Measurements from ENCODE around the gene CHST11.

Gene CHST11

DNA sequence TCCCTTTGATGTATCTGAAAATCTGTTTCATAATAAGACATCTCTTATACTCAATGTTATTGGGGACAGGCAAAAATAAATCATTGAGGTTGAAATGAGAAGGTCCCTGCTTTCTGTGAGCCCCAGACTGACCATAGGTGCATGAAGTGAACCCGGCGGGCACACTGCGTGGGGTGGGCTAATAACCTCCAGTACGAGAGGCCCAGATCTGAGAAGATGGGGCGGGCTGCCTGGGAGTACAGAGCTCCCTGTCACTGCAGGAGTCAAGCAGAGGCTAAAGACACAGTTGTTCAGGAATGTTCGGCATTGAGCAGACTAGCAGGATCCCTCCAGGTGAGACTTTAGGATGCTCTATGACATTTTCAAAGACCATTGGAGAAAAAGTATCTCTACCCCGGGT, 244.6 kb downstream of the CHST11 start:
- no peak for DNase-seq (ENCODE audit: low read depth)

DNA sequence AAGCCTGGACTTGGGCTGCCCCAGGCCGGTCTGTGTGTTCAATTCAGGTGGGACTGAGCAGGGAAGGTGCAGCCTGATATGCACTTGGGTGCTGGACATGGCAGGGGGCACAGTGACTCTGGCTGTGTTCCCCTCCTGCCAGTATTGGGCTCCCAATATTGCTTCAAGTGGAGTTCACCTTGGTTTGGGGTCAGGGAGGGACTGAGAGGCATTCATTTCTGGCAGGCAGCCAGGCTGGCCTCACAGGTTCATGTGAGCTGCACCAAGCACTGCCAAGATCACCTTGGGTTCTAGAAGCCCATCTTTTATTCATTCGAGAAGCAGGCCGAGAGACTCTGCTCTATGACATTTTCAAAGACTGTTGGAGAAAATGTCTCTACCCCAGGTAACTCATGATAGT, 245.0 kb downstream of the CHST11 start:
- no peak for DNase-seq (ENCODE audit: low read depth)

DNA sequence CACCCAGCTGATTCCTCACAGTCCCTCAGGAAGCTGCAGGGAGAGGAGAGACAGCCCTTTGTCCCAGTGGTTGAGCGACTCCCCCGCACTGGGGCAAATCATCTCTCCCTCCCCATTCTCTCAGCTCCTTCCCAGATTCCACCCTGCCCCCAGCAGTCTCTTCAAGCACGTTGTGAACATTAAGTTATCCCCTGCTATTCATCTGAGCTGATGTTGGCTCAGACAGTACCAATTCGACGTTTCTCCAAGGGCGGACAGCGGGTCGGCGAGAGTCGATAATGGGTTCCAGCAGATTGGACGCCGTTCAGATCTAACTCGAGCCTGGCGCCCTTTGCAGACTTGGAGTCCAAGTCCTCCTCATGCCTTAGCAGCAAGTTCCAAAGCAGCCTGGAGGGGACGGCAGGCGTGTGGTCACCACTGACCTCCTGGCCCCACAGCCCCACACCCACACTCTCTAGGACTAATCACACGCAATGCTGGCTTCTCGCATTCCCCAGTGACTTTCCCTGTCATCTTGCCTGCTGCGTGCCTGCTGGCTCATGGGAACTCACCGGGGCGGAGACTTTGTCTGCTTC, 245.9 kb downstream of the CHST11 start:
- DNase-seq (ENCODE audit: low read depth) = no peak

DNA sequence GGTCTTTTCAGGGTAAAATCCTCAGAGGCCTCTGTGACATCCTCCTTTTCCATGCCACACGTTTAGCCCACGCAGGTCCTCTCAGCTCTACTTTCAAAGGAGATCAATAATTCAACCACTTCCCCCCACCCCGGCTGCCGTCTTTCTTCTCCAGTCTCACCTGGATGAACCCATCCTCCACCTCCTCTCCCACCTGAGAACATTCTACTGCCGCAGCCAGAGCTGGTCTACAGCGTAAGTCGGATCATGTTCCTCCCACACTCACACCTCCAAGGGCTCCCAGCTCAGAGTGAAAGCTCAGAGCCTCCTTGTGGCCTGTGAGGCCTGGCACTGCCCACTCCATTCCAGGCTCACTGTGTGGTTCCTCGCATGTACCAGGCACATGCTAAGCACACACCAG, 246.6 kb downstream of the CHST11 start:
- no peak for DNase-seq (ENCODE audit: low read depth)

DNA sequence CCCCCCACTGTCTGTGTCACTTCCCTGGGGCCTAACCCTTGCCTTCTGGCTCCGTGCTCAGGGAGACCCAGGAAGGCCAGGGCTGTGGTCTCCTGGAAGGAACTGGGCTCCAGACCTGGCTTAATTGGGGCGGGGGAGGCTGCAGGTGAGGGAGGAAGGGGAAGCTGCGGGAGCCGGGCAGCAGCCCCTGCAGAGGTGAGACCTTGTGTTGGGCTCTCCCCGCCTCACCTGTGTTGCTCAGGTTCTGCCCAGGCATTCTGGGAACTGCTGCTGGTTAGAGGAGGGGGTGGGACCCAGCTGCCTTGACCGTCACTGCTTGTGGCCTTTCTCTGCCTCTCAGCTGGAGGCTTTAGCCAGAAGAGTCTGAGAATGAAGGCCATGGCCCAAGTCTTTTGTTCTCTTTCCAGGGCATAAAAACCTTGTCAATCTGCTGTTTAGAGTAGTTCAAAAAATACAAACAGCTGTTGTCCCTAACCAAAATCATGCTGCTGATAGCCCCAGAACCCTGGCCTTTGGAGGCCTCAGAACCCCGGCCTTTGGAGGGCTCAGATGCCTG, 247.6 kb downstream of the CHST11 start:
- no peak for DNase-seq (ENCODE audit: low read depth)

DNA sequence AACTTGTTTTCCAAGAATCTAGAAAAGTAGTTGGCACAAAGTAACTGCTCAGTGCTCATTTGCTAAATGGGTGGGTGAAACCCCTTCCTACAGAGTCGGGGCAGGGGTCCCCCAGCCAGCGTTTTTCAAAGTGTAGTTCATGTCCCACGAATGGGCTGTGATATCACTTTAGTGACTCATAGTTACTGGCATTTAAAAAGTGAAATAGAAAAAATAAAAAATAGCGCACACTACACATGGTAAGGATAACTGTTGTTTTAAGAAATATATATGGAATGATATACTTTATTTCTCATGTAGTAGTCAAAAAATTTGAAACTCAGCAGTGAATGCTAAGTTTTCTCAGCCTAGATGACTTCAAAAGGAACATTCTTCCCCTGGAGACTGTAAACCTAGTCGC, 250.4 kb downstream of the CHST11 start:
- DNase-seq (ENCODE audit: low read depth) = no peak

DNA sequence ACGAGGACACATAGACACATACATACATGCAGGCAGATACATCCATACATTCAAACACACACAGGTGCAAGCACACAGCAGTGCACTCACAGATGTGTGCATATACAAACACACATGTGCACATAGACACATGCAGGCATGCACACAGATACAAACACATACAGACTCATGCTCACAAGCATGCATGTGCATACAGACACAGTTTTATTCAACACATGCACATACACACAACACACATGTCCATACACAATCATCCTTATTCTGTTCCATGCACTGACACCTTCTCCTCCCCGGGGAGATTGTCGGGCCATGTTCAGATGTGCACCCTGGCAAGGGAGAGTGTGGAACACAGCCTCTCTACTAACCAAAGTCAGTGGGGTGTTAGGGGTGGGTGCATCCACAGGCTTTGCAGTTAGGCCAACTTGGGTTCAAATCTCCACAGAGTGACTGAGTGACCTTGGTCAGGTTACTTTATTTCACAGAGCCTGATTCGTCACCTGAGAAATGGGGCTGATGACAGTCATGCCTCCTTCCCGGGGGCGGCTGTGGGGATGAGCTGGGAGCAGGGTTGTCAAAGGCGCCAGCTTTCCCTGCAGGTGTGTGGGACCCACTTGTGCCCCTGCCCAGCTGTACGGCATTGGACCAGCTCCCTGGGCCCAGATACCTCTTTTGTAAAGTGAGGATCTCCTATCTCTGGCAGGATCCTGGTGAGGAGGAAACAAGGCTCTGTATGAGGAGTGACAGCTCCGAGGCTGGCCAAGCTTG, 251.2 kb downstream of the CHST11 start:
- no peak for DNase-seq (ENCODE audit: low read depth)

DNA sequence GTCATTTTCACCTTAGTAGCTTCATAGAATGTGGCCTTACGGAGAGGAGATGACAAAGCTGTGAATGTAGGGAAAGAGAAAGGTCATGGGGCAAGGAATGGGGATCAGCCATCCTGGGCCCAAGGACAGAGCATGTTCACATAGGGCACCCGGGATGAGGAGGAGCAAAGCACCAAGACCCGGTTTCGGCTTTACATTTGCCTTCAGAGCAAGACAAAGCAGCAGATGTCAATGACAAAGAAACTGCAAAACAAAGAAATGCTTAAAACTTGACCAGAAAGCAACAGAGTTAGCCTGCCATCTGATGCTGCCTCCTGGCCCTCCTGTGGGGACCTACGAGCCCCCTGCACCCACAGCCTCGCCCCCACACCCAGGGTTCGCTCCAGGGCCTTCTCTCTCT, 252.1 kb downstream of the CHST11 start:
- no peak for DNase-seq (ENCODE audit: low read depth)

DNA sequence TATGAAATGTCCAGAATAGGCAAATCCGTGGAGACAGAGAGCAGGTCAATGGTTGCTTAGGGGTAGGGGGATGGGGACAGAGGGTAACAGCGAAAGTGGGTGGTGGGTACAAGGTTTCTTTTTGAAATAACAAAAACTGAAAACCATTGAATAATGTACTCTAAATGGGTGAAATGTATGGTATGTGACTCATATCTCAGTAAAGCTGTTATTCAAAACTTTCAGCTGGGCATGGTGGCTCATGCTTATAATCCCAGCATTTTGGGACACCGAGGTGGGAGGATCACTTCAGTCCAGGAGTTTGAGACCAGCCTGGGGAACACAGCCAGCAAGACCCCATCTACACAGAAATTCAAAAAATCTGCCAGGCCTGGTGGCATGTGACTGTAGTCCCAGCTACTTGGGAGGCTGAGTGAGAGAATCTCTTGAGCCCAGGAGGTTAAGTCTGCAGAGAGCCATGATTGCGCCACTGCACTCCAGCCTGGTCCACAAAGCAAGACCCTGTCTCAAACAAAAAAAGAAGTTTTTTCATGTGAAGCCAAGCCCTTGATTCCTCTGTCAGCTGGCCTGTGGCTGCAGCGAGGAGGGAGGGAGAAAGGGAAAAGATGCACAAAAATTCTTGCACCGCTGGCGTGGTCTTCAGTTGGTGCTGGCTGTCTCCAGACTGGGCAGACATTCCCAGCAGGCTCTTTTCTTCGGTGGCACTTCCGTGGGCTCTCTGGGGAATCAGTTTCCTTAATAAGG, 253.1 kb downstream of the CHST11 start:
- DNase-seq (ENCODE audit: low read depth) = no peak

DNA sequence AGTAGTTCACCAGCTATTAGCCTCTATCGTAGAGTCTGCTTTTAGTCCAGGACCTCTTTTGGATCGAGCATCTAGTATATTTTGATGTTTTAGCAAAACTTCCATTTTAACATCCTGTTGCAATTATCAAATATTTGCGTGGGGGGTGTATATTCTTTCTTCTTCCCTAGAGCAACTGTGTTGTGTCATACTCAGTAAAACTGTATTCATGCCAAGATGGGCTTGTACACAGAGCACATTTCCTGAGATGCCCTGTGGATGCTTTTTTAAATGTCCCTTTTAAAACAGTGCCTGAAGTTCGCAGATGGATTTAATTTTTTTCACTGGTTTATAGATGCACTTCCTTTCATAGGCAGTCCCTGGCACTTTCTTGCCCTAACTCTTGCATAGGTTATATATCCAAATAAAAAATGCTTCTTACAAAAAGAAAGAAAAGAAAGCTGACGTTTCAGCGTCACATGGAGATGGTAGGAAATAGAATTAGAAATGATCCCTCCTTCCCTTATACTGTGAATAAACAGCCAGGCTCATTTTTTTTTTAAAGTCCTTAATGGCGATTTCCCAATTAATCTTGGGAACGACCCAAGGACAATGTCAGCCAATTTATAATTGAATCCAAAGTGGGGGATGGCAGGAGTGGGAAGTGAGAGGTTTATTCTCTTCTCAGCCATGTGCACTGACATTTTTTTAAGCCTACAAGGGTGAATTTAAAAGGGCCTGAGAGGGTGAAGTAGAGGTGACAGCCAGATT, 254.4 kb downstream of the CHST11 start:
- no peak for DNase-seq (ENCODE audit: low read depth)

DNA sequence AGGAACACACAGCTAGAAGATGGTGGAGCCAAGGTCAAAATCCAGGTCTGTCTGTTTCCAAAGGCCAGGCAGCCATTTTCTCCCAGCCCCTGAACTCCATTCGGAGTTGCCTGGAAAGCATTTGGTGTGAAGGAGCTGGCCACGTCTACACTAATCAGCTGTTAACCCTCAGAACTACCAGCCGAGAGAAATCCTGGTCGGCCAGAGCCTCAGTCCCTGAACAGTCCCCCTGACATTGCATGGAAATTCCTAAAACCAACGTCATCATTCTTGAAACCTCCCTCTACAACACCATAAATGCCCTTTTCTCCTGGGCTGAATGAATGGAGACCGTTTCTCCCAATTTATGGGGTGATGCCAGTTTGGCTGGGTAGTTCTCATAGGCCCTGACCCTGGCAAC, 255.7 kb downstream of the CHST11 start:
- no peak for DNase-seq (ENCODE audit: low read depth)

DNA sequence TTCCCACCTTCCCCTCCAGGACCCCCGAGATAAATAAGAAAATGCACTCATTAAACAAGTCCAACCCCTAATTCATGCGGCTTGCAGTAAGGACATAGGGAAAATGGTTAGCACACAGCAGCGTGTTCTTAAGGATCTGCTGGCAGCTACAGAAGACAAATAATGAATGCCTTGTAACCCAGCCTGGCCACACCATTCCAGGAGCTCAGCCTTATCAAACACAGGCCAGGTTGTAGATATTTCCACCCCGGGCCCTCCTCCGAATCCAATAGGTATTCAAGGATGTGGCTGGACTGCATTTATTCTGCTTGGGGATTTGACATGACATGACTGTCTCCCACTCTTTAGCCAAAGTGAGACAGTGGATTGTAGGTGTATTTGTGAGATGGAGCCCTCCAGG, 256.2 kb downstream of the CHST11 start:
- no peak for DNase-seq (ENCODE audit: low read depth)

DNA sequence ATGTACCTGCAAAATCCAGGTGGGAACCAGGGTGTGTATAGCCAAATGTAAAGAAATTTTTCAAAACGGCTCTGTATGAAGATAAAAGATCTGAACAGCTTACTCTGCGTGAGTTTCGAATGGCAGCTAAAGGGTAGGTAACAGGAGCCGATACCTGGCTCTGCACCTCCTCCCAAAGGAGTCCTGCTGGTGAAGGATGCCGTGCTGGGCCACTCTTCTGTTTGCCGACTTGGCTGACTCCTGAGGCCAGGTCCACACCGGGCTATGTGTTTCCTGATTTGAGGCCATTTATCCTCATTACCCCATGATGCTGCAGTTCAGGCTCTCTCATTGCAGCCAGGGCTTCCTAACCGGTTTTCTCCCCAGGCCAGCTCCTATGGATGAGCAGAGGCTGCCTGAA, 256.7 kb downstream of the CHST11 start:
- DNase-seq (ENCODE audit: low read depth) = no peak

DNA sequence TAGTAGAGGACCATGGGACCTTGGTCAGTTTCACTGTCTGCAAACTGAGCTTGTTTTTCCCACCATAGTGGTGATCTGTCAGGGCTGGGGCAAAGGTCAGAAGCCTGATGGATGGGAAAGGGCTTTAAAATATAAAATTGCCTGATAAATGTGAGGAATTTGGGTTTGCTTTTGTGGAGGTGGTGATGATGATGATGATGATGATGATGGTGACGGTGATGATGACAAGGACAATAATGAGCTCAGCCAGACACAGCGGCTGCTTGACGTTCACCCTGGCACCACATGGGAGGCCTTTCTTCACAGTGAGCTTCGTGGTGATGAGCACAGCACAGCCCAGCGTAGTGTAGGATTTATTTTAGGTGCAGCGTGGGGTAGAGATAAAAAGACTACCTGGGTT, 257.6 kb downstream of the CHST11 start:
- no peak for DNase-seq (ENCODE audit: low read depth)

DNA sequence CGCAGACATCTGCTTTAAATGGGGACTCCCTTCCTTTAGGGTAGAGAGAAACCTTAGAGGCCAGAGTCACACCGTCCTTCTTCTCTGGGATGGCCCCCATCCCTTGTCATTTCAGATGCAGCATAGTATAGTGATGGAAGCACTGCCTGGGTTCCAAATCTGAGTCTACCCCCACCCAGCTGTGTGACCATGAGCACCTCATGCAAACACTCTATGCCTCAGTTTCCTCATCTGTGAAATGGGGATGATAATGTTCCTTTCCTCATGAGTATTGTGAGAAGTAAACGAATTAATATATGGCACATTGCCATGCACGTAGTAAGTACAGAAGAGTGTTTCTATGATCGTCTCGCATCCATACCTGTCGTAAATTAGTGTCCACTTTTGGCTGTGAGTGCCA, 259.4 kb downstream of the CHST11 start:
- DNase-seq (ENCODE audit: low read depth) = no peak

DNA sequence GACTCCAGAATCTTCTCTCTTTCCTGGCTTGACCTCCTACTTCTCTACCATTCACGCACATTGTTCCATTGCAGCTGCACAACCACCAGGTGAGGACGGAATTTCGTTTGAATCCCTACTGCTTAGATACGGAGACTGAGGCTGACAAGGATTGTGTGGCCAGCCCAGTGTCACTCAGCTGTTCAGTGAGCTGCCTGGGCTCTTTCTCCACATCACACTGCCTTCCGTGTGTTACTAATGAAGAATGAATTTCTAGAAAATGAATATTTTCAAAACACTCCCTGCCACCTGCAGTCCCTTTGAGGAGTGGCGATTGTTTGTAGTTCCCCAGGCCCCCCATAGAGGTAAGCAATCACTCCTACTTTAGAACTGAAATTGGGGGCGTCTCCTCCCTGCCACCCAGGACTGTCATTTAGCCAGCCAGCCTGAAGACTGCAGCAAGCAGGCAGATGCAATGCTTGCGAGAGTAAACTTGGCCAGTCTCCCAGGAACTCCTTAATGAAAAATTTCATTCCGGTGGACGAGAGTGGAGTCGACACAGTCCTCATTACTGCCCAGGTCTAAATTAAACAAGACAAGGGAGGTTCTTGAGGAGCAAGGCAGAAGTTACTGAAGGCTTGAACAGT, 261.7 kb downstream of the CHST11 start:
- DNase-seq (ENCODE audit: low read depth) = no peak

DNA sequence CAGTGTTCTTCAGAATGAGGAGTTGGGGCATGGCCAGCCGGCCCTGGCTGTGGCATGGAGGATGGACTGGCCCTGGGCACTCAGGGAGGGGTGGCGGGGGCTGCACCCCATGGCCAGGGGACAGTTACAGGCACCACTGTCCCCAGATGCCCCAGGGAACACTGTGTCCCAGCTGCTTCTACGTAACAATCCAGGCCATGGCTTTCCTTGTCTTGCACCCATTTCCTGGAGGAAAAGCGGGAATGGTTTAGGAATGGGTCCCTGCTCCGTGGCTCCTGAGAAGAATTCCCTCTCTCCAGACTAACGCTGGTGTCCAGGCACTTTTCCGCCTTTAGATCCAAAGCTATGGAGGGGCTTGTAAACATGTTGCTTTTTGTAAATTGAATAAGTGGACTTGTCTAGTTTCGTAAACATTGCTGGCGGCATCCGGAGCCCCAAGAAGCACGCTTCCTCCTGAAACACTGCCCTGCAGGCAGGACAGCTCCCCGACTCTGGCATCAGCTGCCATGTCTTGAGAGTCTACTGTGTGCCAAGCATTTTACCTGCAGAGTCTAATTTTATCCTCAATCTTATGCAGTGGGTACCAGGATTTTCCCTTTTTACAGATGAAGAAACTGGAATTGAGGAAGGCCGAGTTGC, 263.1 kb downstream of the CHST11 start:
- no peak for DNase-seq (ENCODE audit: low read depth)

DNA sequence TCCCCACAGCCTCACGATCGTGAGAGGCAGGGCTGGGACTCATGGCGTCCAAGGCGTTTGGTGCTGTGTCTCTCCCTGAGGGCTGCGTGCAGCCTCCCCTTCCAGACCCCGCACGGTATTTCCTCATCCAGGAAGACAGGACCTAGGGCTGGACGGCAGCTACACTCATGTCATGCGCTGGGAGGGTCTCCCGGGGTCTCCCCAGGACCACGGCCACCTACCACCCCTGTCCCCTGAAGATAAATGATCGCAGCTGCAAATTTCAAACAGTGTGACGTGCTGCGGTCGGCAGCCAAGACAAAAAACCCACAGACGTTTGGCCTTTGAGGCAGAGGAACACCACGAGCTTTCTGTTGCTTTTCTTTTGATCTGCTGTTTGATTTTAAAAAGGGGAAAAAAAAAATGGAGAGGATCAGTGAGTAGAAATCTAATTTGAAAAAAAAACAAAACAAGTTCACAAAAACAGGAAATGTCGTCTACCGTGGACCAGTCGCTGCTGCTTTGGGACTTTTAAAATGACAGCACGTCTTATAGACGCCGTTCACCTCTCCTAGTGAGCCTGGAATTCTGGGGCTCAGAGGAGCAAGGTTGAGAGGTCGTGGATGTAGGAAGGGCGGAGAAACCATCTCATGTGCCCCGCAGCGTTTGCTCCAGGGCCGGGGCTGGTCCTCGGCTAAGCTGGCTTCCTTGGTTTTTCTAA, 263.7 kb downstream of the CHST11 start:
- DNase-seq (ENCODE audit: low read depth) = peak; percentile 52

DNA sequence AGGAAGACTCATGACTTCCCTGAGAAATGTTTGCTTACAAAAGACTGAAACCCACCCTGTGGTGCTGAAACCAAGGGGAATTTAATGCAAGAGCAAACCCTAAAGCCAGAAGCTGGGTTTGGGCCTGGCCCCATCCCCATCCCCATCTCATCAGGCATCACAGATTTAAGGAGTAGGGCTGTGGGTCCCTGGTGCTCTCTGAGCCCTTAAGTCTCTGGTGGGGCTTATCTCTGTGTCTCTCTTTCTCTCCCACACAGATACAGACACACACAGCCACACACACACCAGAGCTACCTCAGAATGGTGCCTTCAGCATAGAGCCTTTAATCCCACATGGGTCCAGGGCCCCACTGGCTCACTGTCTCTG, 264.3 kb downstream of the CHST11 start:
- no peak for DNase-seq (ENCODE audit: low read depth)

DNA sequence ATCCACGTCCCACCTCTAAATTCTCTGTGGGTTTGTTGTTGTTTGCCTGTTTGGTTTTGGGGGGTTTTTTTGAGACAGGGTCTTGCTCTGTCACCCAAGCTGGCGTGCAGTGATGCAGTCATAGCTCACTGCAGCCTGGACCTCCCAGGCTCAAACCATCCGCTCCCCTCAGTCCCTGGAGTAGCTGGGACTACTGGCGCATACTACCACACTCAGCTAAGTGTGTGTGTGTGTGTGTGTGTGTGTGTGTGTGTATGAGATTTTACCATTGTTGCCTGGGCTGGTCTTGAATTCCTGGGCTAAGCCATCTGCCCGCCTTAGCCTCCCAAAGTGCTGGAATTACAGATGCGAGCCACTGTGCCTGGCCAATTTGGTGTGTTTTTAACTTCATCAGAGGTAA, 265.2 kb downstream of the CHST11 start:
- DNase-seq (ENCODE audit: low read depth) = no peak
